ENCODE results near the gene ANKIB1.
A peak's percentile ranks its signal among the peaks of the same experiment; 100 is the strongest.

GRCh38 chr7:92244808-92245486 is 827 bp upstream of the ANKIB1 start:
- TF ChIP-seq GATA2 (IDR thresholded peaks at IDR 0.05; ENCODE audit: low read depth, low read length) = peak; percentile 18; the same call in 1 of the 2 replicates
- no peak for TF ChIP-seq GATA3 (IDR thresholded peaks at IDR 0.05; ENCODE audit: low read depth, low read length)

All from SH-SY5Y (cell line).